Activated CD4-positive, alpha-beta T cell treated with anti-CD3 and anti-CD28 coated beads for 36 hours (primary cell): Measurements from ENCODE around the gene SYVN1. TPM values are rescaled to one million over a fixed set of nuclear protein-coding genes. Genes with fewer than 3 reads are reported as not detected.
A peak's percentile ranks its signal among the peaks of the same experiment; 100 is the strongest.
"Not testable (repeated sequence)": the region's sequence is repeated elsewhere in the genome, so short reads cannot be mapped to it uniquely, and the experiment has no call there.

ENCODE experiments used
- ATAC-seq: fragments of 200-7000 bp; cut with Tn5 transposase; one replicate; pipeline ENCODE4 v1.10.0; 2021; ENCODE audit warnings: mild to moderate bottlenecking, moderate library complexity
- CTCF ChIA-PET: fragments of 350-600 bp; sonication (Branson Sonifier 250); formaldehyde crosslinking; loops from one replicate; lab custom pipeline; 2021; ENCODE audit warnings: antibody characterized with exemption; lab: Charles Lee
- POLR2A ChIA-PET: fragments of 350-600 bp; sonication (Branson Sonifier 250); formaldehyde crosslinking; loops from one replicate; lab custom pipeline; 2021; ENCODE audit warnings: antibody characterized with exemption, inconsistent platforms; lab: Charles Lee
- DNase-seq: peaks from one replicate; pipeline ENCODE4 v3.0.0-alpha.2; 2020
- H3K27ac Mint-ChIP-seq: one replicate; pipeline ENCODE4 v1.8.0; 2021; ENCODE audit warnings: mixed read lengths
- H3K27me3 Mint-ChIP-seq: one replicate; pipeline ENCODE4 v1.8.0; 2021; ENCODE audit warnings: mixed read lengths
- H3K36me3 Mint-ChIP-seq: one replicate; pipeline ENCODE4 v1.8.0; 2021; ENCODE audit warnings: low read depth, mixed read lengths
- H3K4me1 Mint-ChIP-seq: one replicate; pipeline ENCODE4 v1.8.0; 2021; ENCODE audit warnings: mixed read lengths
- H3K4me3 Mint-ChIP-seq: one replicate; pipeline ENCODE4 v1.8.0; 2021; ENCODE audit warnings: mild to moderate bottlenecking, moderate library complexity, mixed read lengths
- H3K9me3 Mint-ChIP-seq: one replicate; pipeline ENCODE4 v1.8.0; 2021; ENCODE audit warnings: low read depth, mixed read lengths
- intact Hi-C, 2 experiments: fragments of 100-400 bp; cut with DNase I in 1 of 2; cut with micrococcal nuclease in 1 of 2; formaldehyde crosslinking; loops; one replicate each; pipeline versions ENCODE4 v1.14.2 to v1.15.1; 2022 to 2024; cut with DNase I, micrococcal nuclease
- total RNA-seq, 2 experiments: library from RNA; stranded (reverse); gene quantifications; one replicate each; pipeline ENCODE4 v1.2.3, GENCODE V29; 2021

The SYVN1 gene
- 10 to 100 TPM; 24.3 to 31.1 TPM for total RNA-seq

DNA sequence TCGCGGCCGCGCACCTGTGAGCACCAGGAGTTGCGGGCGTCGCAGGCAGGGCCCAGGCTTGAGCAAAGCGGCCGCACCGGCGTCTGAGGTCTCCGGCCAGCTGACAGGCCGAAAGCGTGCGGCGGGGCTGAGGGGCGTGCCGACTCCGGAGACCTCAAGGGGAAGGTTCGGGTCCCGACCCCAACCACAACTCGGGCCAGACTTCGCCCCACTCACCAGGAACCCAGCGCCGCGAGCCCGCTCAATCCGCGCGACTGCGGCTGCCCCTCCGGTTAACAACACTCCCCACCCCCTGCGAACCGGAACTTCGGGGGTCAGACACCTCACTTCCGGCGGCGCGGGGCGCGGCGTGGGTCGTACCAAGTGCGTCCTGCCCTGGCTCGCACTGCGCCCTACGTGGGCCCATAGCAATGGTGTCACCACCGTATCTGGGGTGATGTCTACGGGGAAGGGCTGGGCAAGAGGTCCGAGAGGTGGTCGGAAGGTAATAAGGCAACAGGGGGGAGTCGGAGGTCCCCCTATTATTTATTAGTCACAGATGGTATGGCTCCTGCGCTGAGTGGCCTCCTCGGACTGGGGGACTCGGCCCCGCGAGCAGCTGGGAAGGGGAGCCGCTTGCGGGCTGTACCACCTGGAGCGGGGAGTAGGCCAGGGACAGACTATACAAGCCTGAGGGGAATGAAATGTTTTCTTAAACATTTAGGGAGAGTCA lies at the start of gene SYVN1:
TSS of gene SYVN1 (minus strand) at position 280 of the 712 bp plus-strand sequence. CDS start 918 bp downstream, outside the sequence.
- DNase-seq (peak; percentile 95), ATAC-seq (peak; percentile 80)
- Mint-ChIP-seq H3K9me3 (no peaks in the 10 kb centered on the region), H3K4me3 (peak within 1 kb of the TSS; percentile 97), H3K27me3 (no peaks in the 10 kb centered on the region), H3K36me3 (peaks cover 12% of the 10 kb centered on the region), H3K4me1 (peaks cover 27% of the 10 kb centered on the region), H3K27ac (peak within 1 kb of the TSS; percentile 97)
- ChIA-PET POLR2A (interaction anchor here (0.6 to 3.2 kb wide), 10 partner anchors 12 to 744 kb away, joined by 3 to 19 read pairs (median 5); partner anchors contain the start of genes CAPN1, DPF2, FAU and MRPL49), CTCF (interaction anchor here (0.6 to 2.6 kb wide), 17 partner anchors 10 to 529 kb away, joined by 3 to 15 read pairs (median 4); partner anchors contain the start of genes ARL2, CAPN1, FAU and MRPL49)
- intact Hi-C loops, result loop anchor here (1.0 to 2.0 kb wide), 9 partner anchors 12 to 436 kb away; partner anchors contain the start of genes FAU (in 2 of the 2), MRPL49 (in 2 of the 2), VPS51 (in 2 of the 2) and CAPN1 (in 1 of the 2)

DNA sequence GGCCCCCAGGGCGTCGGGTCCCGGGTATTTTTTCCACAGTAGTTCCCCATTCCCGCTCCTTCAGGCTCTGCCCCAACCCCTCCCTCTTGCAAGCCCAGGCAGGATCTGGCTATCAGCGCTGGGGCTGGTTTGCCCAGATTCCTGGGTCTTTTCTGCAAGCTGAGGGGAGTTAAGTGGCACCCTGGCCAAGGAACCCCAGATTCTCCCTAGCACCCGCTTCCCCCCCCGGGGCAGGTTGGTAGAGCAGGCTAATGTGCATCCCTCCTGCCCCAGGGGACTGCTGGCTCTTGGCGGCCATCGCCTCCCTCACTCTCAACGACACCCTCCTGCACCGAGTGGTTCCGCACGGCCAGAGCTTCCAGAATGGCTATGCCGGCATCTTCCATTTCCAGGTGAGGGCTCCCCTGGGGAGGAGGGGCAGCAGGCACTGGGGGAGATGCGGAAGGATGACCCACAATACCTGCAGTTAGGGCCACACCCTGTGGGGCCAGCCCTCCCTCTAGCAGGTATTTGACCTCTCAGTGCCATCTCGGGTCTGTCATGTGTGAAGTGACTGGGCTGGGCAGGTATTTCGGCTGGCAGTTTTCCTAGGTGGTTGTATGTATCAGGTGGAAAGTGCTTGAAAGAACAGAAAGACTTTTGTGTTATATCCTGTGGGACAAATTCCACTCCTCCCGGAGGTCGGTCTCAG lies 49.0 kb upstream of the SYVN1 start:
- POLR2A ChIA-PET, result no interaction called here
- intact Hi-C loops, result no loop called here
- H3K4me3 Mint-ChIP-seq, result peak overlapping the region; percentile 85
- H3K27ac Mint-ChIP-seq, result no peak overlapping the region
- no peaks in the 10 kb centered on the region for H3K9me3 Mint-ChIP-seq
- H3K27me3 Mint-ChIP-seq, result no peaks in the 10 kb centered on the region
- H3K4me1 Mint-ChIP-seq, result peaks cover 14% of the 10 kb centered on the region
- DNase-seq (no peak), ATAC-seq (no peak)
- peaks cover 14% of the 10 kb centered on the region for H3K36me3 Mint-ChIP-seq
- CTCF ChIA-PET, result interaction anchor here (0.5 to 1.9 kb wide), 5 partner anchors 8 to 233 kb away, joined by 3 to 5 read pairs (median 4); partner anchors contain the start of genes FAU and MRPL49

DNA sequence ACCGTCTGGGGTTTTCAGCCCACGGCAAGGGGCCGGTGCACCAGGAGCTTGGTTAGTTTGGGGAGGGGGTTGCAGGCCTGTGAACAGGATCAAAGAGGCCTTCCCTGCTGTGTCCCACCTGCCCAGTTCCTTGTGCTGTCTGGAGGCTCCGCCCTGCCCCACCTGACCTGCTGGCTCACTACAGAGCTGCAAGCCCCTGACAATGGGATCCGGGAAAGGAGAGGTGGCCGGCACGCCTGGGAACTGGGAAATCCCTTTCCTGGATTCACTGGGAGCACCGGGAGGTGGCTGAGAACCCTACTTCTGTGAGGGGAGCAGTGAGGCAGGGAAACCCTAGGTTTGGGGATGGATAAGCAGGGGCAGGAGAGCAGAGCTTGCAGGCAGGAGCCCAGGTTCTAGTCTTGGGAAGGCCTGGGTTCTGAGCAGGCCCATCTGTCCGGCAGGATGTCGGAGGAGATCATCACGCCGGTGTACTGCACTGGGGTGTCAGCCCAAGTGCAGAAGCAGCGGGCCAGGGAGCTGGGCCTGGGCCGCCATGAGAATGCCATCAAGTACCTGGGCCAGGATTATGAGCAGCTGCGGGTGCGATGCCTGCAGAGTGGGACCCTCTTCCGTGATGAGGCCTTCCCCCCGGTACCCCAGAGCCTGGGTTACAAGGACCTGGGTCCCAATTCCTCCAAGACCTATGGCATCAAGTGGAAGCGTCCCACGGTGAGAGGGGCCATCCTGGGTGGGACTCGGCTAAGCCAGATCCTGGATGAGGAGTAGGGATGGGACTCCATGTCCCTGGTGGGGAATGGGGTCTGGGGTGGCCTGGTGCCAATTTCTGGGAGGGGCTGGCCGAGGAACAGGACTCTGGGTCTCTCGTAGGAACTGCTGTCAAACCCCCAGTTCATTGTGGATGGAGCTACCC lies 48.2 kb upstream of the SYVN1 start:
- H3K36me3 Mint-ChIP-seq, result peaks cover 14% of the 10 kb centered on the region
- peak overlapping the region; percentile 82 for H3K27ac Mint-ChIP-seq
- peak; percentile 33 for DNase-seq
- ATAC-seq, result peak; percentile 17
- H3K4me3 Mint-ChIP-seq, result peak overlapping the region; percentile 85
- ChIA-PET POLR2A (interaction anchor here (1.6 kb wide), 1 partner anchor 47 kb away, joined by 10 read pairs; no protein-coding TSS in a partner anchor), CTCF (interaction anchor here (0.5 to 2.0 kb wide), 7 partner anchors 8 to 871 kb away, joined by 3 to 8 read pairs (median 4); partner anchors contain the start of genes FAU and MRPL49)
- intact Hi-C loops, result no loop called here
- H3K9me3 Mint-ChIP-seq, result no peaks in the 10 kb centered on the region
- peaks cover 14% of the 10 kb centered on the region for H3K4me1 Mint-ChIP-seq
- H3K27me3 Mint-ChIP-seq, result no peaks in the 10 kb centered on the region

DNA sequence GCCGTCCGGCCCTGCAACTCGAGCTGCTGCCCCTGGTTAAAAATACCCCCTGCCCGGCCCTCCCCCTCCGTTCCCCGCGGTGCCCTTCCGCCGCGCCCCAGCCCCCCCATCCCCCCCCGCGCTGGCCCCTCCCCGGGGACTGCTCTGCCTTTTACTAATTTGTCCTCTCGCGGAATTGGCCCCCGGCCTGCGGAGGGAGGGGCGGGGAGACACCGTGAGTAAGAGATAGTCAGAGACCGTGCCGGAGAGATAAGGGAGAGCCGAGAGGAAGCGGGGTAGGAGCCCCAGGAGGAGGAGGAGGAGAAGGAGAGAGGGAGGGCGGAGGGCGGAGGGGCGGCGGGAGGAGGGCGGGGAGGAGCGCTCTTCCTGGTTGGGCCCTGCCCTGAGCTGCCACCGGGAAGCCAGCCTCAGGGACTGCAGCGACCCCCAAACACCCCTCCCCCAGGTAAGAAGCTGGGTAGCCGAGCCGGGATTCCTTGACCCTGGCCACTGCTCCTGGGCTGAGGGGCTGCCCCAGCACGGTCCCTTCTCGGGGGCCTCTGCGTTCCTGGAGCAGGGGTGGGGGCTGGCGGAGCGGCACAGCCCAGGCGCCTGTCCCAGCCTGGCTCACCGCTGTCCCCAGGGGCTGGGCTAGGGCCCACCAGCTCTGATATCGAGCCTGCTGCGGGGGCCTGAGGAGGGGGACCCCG lies 47.4 kb upstream of the SYVN1 start, which contains the start of gene CAPN1:
TSS of gene CAPN1 (plus strand) at position 360 of the 689 bp plus-strand sequence. CDS start 774 bp downstream, outside the sequence.
- DNase-seq (peak; percentile 88), ATAC-seq (peak; percentile 89)
- intact Hi-C loops, result loop anchor here (1.0 to 2.0 kb wide), 7 partner anchors 46 to 257 kb away; partner anchors contain the start of genes ARL2 (in 1 of the 2), CDCA5 (in 1 of the 2), FAU (in 1 of the 2) and MRPL49 (in 1 of the 2)
- peaks cover 8% of the 10 kb centered on the region for H3K36me3 Mint-ChIP-seq
- ChIA-PET POLR2A (interaction anchor here (0.6 to 1.6 kb wide), 3 partner anchors 46 to 70 kb away, joined by 3 to 10 read pairs (median 4); partner anchors contain the start of genes FAU and MRPL49), CTCF (interaction anchor here (0.5 to 2.0 kb wide), 8 partner anchors 9 to 872 kb away, joined by 3 to 8 read pairs (median 4); partner anchors contain the start of genes FAU and MRPL49)
- no peaks in the 10 kb centered on the region for H3K9me3 Mint-ChIP-seq
- H3K4me1 Mint-ChIP-seq, result peaks cover 14% of the 10 kb centered on the region
- no peaks in the 10 kb centered on the region for H3K27me3 Mint-ChIP-seq
- peak within 1 kb of the TSS; percentile 85 for H3K4me3 Mint-ChIP-seq
- H3K27ac Mint-ChIP-seq, result peak within 1 kb of the TSS; percentile 82

DNA sequence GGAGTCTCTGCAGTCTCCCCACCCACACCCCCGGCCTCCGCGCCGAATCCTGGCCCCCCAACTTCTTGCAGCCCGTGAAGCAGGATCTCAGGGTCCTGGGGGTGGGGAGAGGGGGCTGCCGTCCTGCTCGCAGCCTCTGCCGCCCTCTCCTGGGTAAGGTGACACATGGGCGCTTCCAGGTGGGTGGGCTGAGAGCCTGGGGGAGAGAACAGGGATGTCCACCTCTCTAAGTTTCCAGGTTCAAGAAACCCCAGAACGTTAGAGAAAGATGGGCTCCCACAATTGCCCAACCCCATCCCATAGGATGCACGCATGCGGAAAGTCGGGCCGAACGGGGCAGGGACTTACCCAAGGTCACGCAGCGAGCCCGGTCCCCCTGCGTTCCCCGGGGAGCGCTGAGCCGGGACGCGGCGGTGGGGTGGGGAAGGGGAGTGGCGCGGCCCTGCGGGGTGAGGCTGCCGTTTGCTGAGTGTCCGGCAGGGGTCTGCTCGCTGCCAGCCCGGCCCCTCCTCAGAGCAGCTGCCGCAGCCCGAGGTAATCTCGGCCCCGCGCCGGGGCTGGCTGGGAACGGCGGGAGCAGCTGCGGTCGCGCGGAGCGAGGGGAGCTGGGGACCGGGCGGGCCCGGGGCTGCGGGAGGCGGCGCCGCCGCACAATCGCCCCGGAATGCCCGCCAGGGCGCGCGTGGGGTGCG lies 46.7 kb upstream of the SYVN1 start:
- no peaks in the 10 kb centered on the region for H3K9me3 Mint-ChIP-seq
- ChIA-PET CTCF (interaction anchor here (0.7 to 2.0 kb wide), 7 partner anchors 10 to 70 kb away, joined by 3 to 8 read pairs (median 4); no protein-coding TSS in a partner anchor), POLR2A (interaction anchor here (0.6 to 1.6 kb wide), 3 partner anchors 46 to 71 kb away, joined by 3 to 10 read pairs (median 4); partner anchors contain the start of genes FAU and MRPL49)
- peaks cover 3% of the 10 kb centered on the region for H3K36me3 Mint-ChIP-seq
- H3K27ac Mint-ChIP-seq, result peak overlapping the region; percentile 80
- H3K4me1 Mint-ChIP-seq, result peaks cover 14% of the 10 kb centered on the region
- intact Hi-C loops, result loop anchor here (1.0 to 2.0 kb wide), 7 partner anchors 46 to 257 kb away; partner anchors contain the start of genes ARL2 (in 1 of the 2), CDCA5 (in 1 of the 2), FAU (in 1 of the 2) and MRPL49 (in 1 of the 2)
- ATAC-seq, result peak; percentile 74
- H3K27me3 Mint-ChIP-seq, result no peaks in the 10 kb centered on the region
- H3K4me3 Mint-ChIP-seq, result peak overlapping the region; percentile 79
- DNase-seq, result peak; percentile 79

DNA sequence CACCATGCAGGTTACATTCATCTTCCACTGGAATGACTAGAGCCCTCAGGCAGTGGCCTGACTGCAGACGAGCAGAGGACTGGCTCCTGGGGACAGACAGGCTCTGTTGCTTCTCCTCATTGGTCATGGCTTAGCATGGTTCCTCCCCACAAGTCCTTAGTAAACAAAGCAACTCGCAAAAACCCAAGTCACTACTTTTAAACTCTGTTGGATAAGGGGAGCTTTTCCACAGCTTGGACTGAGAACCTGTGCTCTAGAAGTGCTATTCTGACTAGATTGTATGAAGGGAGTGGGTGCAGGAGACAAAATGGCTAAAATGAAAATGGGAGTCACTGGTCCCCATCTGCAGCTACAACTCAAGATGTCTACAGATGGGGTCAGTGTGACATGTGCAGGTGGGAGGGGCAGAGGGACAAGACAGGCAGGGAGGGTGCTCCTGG lies 40.3 kb upstream of the SYVN1 start:
- DNase-seq, H3K27me3 Mint-ChIP-seq, H3K4me1 Mint-ChIP-seq, ATAC-seq, intact Hi-C loops, H3K9me3 Mint-ChIP-seq, H3K27ac Mint-ChIP-seq, POLR2A ChIA-PET, H3K4me3 Mint-ChIP-seq, H3K36me3 Mint-ChIP-seq: not testable (repeated sequence)
- CTCF ChIA-PET, result interaction anchor here (0.6 to 1.2 kb wide), 2 partner anchors 29 to 64 kb away, joined by 3 read pairs; no protein-coding TSS in a partner anchor

DNA sequence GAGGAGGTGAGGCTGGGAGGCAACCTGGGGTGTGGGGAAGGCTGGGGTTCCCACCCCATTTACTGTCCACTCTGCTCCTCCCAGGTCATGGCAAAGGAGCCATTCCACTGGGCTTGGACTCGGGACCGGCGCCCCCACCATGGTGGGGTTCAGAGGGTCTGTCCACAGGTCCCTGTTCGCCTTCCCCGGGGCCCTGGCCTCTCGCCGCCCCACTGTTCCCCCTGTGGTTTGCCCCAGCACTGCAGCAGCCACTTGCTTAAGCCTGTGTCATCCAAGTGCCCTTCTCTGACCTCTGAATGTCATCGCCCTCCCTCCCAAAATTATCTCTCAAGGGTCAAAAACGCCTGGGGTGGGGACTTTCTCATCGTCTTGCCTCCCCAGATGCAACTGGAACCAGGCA lies 38.3 kb upstream of the SYVN1 start:
- no peak for DNase-seq
- CTCF ChIA-PET, result interaction anchor here (0.5 to 1.1 kb wide), 3 partner anchors 25 to 208 kb away, joined by 3 read pairs; no protein-coding TSS in a partner anchor
- no peak overlapping the region for H3K4me3 Mint-ChIP-seq
- no peak overlapping the region for H3K27ac Mint-ChIP-seq
- no peaks in the 10 kb centered on the region for H3K36me3 Mint-ChIP-seq
- peaks cover 5% of the 10 kb centered on the region for H3K4me1 Mint-ChIP-seq
- POLR2A ChIA-PET, result no interaction called here
- no peaks in the 10 kb centered on the region for H3K27me3 Mint-ChIP-seq
- intact Hi-C loops, result no loop called here
- ATAC-seq, result no peak
- no peaks in the 10 kb centered on the region for H3K9me3 Mint-ChIP-seq

DNA sequence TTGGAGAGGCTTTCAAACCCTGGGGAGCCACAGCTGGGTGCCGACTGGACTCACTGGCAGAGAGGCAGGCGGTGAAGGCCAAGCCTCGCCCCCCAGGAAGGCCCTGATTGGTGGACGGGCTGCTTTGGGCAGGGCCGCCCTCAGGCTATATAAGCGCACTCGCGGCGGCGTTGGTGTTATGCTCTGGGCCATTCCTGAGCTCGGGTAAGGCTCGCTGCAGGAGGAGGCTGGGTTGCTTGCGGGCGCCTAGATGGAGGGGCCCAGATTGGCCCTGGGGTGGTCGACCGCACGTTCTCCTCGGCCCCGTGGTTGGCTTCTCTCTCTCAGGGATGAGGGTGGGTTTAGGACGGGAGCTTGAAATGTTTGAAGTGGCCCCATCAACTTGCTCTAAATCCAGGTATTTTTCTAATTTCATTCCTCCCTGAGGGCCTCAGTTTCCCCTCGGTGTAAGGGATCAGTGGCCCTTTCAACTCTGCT lies 35.8 kb upstream of the SYVN1 start, which contains the start of gene SPDYC:
TSS of gene SPDYC (plus strand) at position 176 of the 477 bp plus-strand sequence. CDS start 1,125 bp downstream, outside the sequence.
- peak within 1 kb of the TSS; percentile 52 for H3K27ac Mint-ChIP-seq
- POLR2A ChIA-PET, result no interaction called here
- no peaks in the 10 kb centered on the region for H3K27me3 Mint-ChIP-seq
- intact Hi-C loops, result no loop called here
- DNase-seq (no peak), ATAC-seq (no peak)
- H3K4me1 Mint-ChIP-seq, result peaks cover 5% of the 10 kb centered on the region
- no peak within 1 kb of the TSS for H3K4me3 Mint-ChIP-seq
- H3K36me3 Mint-ChIP-seq, result no peaks in the 10 kb centered on the region
- no peaks in the 10 kb centered on the region for H3K9me3 Mint-ChIP-seq
- CTCF ChIA-PET, result interaction anchor here (0.9 to 1.0 kb wide), 2 partner anchors 10 to 324 kb away, joined by 3 to 5 read pairs; no protein-coding TSS in a partner anchor

DNA sequence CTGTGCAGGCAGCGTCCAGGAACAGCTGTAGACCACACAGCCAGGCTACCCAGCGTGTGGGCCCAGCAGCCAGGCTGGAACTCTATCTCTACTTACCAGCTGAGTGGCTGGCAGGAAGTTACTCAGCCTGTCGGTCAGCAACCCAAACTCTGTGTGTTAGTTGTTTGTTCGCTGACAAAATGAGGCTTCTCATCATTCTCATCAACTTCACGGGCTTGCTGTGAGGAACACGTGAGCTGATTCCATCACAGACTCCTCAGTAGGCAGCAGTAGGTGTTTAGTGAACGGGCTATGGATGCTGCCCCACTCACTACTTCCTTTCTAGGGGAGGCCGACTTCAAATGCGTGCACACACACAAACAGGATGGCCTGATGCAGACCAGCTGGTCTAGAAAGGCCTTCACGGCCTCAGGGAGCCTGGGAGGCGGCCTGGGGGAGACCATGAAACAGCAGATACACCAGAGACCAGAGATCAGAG lies 34.9 kb upstream of the SYVN1 start:
- no peak for DNase-seq
- intact Hi-C loops, result no loop called here
- Mint-ChIP-seq H3K9me3 (no peaks in the 10 kb centered on the region), H3K36me3 (no peaks in the 10 kb centered on the region), H3K27me3 (no peaks in the 10 kb centered on the region), H3K27ac (peak overlapping the region; percentile 52), H3K4me1 (peaks cover 5% of the 10 kb centered on the region), H3K4me3 (no peak overlapping the region)
- ChIA-PET CTCF (interaction anchor here (0.6 to 1.3 kb wide), 4 partner anchors 11 to 323 kb away, joined by 3 to 6 read pairs (median 4); partner anchors contain the start of gene POLA2), POLR2A (no interaction called here)
- ATAC-seq, result peak; percentile 55
